ENCODE data around the gene RAB6A.
A peak's percentile ranks its signal among the peaks of the same experiment; 100 is the strongest.

The RAB6A gene

GRCh38 chr11:73653996-73654395 lies 106.9 kb downstream of the RAB6A start:
- no peak for DNase-seq (ENCODE audit: low read depth in 2 of 2)

- no peak for DNase-seq (ENCODE audit: low read depth in 2 of 2)
These were observed 107.9 kb downstream of the RAB6A start for GRCh38 chr11:73652856-73653559.

- no peak for DNase-seq (ENCODE audit: low read depth in 2 of 2)
These were observed 108.7 kb downstream of the RAB6A start for GRCh38 chr11:73652046-73652730.

GRCh38 chr11:73651661-73652045 lies 109.2 kb downstream of the RAB6A start:
- DNase-seq (ENCODE audit: low read depth in 2 of 2): no peak

GRCh38 chr11:73651252-73651651 lies 109.6 kb downstream of the RAB6A start:
- no peak for DNase-seq (ENCODE audit: low read depth in 2 of 2)

- no peak for DNase-seq (ENCODE audit: low read depth in 2 of 2)
These were observed 110.5 kb downstream of the RAB6A start for GRCh38 chr11:73650400-73650799.

GRCh38 chr11:73649206-73649605 lies 111.7 kb downstream of the RAB6A start:
- DNase-seq (ENCODE audit: low read depth in 2 of 2): no peak

GRCh38 chr11:73648571-73649046 lies 112.3 kb downstream of the RAB6A start:
- no peak for DNase-seq (ENCODE audit: low read depth in 2 of 2)

GRCh38 chr11:73648121-73648520 lies 112.8 kb downstream of the RAB6A start:
- DNase-seq (ENCODE audit: low read depth in 2 of 2): no peak

GRCh38 chr11:73647459-73648100 lies 113.3 kb downstream of the RAB6A start:
- DNase-seq (ENCODE audit: low read depth in 2 of 2): peak; percentile 22 to 29

- DNase-seq (ENCODE audit: low read depth in 2 of 2): no peak
These were observed 114.8 kb downstream of the RAB6A start, which contains the start of gene PLEKHB1 for GRCh38 chr11:73645972-73646631. Gene PLEKHB1, plus strand, starts transcription at chr11:73646581. Its CDS starts 28 bp downstream, at chr11:73646609.

GRCh38 chr11:73645121-73645969 lies 115.5 kb downstream of the RAB6A start:
- peak in 1 of 2 experiments; percentile 3 for DNase-seq (ENCODE audit: low read depth in 2 of 2)

- DNase-seq (ENCODE audit: low read depth in 2 of 2): no peak
These were observed 119.2 kb downstream of the RAB6A start for GRCh38 chr11:73641668-73642067.

- no peak for DNase-seq (ENCODE audit: low read depth in 2 of 2)
These were observed 120.3 kb downstream of the RAB6A start for GRCh38 chr11:73640592-73640991.

GRCh38 chr11:73637012-73637411 lies 123.9 kb downstream of the RAB6A start:
- DNase-seq (ENCODE audit: low read depth in 2 of 2): no peak

- no peak for DNase-seq (ENCODE audit: low read depth in 2 of 2)
These were observed 124.6 kb downstream of the RAB6A start for GRCh38 chr11:73636249-73636648.

GRCh38 chr11:73635721-73636120 lies 125.2 kb downstream of the RAB6A start:
- DNase-seq (ENCODE audit: low read depth in 2 of 2): no peak

- DNase-seq (ENCODE audit: low read depth in 2 of 2): no peak
These were observed 126.9 kb downstream of the RAB6A start for GRCh38 chr11:73633999-73634398.

- no peak for DNase-seq (ENCODE audit: low read depth in 2 of 2)
These were observed 127.9 kb downstream of the RAB6A start for GRCh38 chr11:73632996-73633395.

GRCh38 chr11:73629907-73630306 lies 131.0 kb downstream of the RAB6A start:
- no peak for DNase-seq (ENCODE audit: low read depth in 2 of 2)

GRCh38 chr11:73625696-73626318 lies 135.1 kb downstream of the RAB6A start:
- DNase-seq (ENCODE audit: low read depth in 2 of 2): peak; percentile 23 to 37
